ENCODE results near the gene PCBP3.
"Not testable (repeated sequence)": the region's sequence is repeated elsewhere in the genome, so short reads cannot be mapped to it uniquely, and the experiment has no call there.

Gene PCBP3

DNA sequence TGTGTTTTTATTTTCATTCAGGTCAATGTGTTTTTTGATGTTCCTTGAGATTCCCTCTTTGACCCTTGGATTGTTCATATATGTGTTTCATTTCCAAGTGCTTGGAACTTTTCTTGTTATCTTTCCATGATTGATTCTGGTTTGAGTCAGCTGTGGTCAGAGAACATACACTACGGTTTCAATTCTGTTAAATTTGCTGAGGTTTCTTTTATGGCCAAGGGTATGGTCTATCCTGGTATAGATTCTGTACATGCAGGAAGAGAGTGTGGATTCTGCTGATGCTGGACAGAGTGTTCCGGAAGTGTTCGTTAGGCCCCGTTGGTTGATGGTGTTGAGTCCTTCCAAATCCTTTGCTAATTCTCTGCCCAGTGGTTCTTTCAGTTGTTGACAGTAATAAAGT, 239.6 kb downstream of the PCBP3 start:
- DNase-seq = no peak

DNA sequence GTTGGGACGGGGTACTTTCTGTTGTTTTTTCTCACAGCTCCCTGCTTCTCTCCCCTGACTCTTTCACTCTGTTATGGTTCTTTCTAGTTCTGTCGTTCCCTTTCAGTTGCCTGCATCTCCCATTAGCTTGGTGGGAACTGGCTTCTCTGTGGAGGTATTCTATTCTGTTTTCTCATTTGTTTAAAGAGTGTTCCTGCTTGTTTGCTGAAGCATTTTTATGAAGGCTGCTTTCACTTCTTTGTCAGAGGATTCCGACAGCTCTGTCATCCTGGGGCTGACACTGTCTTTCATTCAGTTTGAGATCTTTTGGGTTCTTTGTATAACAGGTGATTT, 242.0 kb downstream of the PCBP3 start:
- no peak for DNase-seq

DNA sequence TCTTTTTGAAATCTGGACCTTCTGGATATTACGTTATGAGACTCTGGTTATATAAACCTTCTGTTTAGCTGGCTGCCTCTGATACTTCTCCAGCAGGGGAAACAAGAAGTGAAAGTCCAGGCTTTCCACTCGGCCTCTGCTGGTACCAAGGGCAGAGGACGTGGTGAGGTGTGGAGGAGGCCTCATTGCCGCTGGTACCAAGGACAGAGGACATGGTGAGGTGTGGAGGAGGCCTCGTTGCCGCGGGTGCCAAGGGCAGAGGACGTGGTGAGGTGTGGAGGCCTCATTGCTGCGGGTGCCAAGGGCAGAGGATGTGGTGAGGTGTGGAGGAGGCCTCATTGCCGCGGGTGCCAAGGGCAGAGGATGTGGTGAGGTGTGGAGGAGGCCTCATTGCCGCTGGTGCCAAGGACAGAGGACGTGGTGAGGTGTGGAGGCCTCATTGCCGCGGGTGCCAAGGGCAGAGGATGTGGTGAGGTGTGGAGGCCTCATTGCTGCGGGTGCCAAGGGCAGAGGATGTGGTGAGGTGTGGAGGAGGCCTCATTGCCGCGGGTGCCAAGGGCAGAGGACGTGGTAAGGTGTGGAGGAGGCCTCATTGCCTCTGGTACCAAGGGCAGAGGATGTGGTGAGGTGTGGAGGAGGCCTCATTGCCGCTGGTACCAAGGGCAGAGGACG, 242.5 kb downstream of the PCBP3 start:
- DNase-seq = peak in 1 of 2 donors; percentile 23

DNA sequence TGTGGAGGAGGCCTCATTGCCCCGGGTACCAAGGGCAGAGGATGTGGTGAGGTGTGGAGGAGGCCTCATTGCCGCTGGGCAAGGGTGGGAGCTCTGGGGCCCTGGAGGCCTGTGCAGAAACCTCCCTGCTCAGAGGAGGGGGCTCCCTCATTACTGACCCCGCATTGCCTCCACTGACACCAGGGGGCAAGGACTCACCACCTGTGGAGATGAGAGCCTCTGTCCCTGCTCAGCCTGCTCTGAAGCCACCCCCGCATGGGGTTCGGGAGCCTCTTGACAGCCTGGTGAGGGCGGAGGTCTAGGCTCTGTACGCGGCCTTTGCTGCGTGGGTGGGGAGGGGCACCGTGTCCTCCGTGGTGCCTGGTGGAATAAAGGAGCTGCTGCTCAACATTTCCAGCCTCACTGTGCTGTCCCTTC, 243.1 kb downstream of the PCBP3 start:
- DNase-seq = peak; percentile 32 to 38

DNA sequence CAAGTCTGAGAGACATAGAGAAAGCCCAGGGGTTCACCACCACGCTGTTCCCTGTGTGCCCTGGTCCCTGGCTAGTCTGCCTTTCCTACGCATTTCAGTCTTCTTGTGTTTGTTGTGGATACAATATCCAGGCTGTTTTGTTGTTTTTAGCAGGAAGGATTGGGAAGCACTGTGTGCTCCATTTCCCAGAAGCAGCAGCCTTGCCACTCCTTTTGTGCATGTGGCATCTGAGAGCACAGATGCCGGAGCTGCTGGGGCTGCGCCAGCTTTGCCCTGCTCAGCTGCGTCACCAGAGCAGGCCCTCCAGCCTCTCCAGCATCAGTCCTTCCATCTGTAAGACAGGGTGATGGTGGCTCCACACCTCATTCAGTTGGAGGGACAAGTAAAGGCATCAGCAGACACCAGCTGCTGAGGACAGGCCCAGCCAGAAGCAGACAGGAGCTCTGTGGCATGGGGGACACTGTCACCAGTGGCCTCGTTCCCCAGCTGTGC, 243.6 kb downstream of the PCBP3 start:
- no peak for DNase-seq

DNA sequence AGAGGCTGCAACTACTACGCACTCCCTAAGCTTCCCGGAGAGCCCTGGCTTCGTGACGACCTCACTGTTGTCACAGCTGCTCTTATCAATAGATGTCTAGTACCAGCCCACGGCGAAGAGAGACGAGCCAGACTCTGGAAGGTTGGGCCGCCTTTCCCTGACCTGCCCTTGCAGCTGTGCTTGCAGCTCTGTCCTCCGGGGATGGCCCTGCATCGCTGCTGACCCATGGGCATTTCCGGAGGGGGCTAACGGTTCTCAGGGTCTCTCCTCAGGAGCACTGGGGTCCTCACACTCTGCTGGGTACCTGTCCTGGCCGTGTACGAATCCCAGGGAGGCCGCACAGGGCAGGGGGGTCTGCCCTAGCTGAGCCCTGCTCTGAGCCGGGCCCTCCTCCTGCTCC, 244.3 kb downstream of the PCBP3 start:
- no peak for DNase-seq

DNA sequence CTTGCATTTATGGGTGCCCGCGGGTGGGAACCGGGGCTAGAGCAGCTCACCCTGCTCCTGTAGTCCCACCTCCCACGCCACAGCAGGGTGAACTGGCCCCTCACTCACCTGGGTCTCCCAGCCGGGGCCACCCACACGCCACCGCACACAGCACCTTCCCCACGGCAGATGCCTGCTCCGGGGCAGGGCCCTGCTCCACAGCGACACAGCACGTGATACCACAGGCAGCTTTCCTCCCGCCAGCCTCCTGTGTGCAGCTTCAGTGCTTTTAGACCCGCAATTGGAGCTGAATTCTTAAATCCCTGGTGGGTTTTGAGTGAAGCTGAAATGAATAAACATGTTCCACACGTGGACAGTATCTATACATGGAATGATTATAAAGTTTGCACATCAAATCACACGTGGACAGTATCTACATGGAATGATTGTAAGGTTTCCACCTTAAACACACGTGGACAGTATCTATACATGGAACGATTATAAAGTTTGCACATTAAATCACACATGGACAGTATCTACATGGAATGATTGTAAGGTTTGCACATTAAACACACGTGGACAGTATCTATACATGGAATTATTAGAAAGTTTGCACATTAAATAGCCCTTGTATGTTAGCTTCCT, 245.0 kb downstream of the PCBP3 start:
- DNase-seq = peak in 1 of 2 donors; percentile 19

DNA sequence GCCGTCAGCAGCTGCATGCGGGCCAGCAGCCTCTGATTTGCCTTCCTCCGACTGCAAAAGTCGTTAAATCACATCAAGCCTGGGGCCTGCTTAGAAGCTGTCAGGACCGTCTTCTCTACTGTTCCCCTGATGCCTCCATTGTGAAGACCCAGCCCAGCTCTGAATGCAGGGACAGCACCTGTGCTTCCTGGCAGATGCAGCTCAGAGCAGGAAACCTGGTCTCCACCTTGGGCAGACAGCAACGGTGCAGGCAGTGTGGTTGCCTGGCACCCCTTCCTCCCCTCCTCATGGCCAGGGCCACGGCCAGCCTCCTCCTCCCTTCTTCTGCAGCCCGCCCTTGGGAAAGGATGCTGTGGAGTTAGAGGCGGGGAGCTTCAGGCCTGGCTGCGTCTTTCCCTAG, 245.7 kb downstream of the PCBP3 start:
- DNase-seq = no peak

DNA sequence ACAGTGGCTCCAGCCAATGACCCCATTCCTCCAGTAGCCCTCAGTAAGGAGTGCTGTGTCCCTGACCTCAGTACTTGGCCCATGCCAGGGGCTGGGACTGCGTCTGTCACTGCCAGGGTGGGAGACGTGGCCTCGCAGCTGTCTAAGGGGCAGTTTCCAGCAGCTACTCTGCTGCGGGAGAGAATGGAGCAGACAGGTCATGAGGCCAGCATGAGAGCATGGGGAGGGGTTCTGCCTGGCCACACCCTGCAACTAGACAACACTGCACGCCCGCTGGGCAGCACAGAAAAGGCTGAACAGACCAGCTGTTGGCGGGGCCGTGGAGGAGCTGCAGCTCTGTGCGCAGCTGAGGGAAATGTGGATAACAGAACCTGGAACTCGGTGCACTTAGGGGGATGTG, 246.4 kb downstream of the PCBP3 start:
- no peak for DNase-seq

DNA sequence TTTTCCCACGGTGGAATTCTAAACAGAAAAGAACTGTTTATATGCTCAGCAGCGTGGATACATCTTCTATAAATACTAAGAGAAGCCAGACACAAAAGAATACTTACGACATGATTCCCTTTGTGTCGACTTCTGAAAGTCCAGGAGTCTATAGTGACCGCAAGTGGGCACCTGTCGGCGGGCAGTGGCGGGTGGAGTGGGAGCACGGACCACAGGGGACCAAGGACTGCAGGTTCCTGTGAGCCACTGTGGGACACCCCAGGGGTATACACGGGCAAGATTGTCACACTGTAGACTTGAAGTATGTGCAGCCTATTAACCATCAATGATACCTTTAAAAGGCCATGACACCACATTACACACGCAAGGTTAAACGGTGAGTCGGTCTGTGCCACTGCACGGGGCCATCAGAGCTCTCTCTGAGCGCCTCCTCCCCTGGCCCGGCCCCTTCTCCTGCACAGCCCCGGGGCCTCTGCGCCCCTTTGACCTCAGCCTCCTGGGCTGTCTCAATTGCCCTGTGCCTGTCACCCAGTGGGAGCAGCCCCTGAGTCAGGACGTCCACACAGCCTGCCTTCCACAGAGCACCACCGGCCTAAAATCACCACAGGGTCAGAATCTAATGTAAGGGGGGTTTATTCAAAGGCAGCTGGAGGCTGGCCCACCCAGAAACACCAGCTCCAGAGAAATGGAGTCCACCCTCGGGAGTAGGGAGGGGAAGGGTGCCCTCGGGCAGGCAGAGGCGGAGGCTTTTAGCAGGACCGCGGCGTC, 248.0 kb downstream of the PCBP3 start:
- no peak for DNase-seq

DNA sequence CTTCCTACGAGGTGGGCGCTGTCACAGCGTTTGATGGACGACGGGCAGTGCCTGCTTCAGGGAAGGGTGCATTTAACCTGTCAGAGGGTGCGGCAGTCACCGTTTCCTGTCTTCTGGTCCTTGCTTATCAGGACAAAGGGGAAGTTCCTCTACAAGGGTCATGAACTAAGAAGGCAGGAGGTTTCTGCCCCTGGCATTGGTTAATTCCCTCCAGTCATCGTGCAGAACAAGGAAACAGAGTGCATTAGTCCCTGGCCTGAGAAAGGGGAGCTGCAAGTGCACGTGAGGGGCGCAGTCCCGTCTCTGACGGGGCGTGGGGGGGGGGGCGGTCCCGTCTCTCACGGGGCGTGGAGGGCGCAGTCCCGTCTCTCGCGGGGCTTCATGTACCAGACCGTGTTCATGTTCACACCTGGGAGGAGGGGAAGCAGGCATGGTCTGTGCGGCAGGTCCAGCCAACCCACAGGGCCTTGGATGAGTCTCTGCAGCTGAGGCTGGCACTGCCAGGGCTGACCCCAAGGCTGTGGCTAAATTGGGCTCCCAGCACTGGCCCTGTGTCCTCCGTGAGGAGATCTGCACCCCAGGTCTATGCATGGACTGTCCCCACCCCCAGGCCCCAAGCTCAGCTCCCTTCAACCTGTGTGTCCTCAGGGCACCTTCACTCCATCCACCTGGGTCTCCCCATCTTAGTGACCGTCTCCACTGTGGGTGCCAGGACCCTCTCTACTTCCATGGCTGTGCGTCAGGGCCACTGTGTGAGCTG, 248.8 kb downstream of the PCBP3 start:
- DNase-seq = no peak

DNA sequence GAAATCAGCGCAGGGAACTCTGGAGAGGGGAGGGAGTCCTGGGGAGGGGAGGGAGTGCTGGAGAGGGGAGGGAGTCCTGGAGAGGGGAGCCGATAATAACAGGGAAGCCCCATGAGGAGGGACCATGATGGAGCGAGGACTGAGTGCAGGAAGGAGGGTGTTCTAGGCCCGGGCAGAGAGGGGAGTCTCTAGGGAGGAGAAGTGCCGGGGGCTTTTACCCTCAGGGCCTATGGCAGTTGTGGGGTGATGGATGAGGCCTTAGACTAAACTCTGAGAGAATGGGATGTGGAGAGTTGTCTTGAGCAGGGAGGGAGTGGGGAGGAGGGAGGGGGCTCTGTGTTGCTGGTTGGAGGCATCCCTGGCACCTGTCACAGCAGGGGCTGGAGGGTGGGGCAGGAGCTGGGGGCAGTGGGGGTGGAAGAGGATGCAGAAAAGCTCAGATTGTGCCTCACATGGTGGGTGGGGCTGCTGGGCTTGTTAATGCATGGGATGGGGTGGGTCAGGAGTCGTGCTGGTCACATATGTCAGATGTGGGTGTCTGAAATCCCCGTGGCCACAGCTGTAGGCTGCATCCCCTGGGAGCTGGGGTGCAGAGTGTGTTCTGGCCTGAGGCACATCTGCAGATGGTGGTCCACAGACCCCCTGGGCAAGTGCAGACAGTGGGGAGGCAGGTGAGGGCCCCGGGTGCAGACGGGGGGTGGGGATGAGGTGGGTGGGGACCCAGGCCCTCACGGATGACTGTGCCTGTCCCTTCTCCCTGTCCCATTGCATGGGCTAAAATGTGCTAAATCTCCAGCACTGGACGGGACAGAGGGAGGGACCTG, 249.6 kb downstream of the PCBP3 start:
- no peak for DNase-seq

DNA sequence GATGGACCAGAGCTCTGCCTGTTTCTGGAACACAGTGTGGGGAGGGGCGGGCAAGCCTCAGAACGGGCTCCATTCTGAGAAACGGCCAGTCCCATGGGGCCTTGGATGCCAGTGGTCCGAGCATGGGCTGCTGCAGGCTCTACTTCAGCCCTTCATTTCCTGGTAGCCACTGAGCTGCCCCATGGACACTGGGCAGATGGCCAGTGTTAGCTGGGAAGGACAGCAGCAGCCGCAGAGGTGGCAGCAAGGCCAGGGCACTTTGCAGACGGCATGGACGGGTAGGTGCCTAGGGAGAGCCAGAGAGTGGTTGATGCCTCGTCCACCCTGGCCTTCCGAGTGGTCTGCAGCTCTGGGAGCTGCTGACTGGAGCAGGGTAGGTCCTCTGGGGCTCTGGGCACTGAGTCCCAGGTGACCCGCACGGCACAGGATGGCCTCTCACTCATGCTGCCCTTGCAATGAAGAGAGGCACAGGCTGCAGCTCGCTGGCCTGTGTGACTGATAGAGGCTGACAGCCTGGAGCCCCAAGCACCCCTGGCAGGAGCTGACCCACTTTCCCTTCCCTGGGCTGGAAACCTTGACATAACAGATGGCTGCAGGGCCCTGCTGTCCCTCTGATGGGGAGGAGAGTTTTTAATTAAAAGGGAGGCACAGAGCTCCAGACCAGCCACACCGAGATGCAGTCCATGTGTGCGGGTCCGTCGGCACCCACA, 250.4 kb downstream of the PCBP3 start:
- DNase-seq = no peak

DNA sequence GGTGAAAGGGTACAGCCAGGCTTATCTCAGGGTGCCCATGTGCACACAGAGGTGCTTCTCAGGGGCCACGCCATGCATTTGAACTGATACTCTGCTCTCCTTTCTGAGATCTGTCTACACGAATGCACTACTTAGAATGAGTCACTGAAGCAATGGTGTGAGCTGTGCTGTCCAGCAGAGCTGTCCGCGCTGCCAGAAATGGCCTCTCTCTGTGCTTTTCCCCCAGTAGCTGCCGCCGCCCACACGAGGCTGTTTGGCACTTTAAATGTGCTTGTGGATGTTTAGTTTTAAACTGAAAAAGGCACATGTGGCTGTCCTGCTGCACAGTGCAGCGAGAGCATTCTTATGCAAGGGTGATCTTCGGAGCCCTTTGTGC, 250.9 kb downstream of the PCBP3 start:
- DNase-seq = no peak

DNA sequence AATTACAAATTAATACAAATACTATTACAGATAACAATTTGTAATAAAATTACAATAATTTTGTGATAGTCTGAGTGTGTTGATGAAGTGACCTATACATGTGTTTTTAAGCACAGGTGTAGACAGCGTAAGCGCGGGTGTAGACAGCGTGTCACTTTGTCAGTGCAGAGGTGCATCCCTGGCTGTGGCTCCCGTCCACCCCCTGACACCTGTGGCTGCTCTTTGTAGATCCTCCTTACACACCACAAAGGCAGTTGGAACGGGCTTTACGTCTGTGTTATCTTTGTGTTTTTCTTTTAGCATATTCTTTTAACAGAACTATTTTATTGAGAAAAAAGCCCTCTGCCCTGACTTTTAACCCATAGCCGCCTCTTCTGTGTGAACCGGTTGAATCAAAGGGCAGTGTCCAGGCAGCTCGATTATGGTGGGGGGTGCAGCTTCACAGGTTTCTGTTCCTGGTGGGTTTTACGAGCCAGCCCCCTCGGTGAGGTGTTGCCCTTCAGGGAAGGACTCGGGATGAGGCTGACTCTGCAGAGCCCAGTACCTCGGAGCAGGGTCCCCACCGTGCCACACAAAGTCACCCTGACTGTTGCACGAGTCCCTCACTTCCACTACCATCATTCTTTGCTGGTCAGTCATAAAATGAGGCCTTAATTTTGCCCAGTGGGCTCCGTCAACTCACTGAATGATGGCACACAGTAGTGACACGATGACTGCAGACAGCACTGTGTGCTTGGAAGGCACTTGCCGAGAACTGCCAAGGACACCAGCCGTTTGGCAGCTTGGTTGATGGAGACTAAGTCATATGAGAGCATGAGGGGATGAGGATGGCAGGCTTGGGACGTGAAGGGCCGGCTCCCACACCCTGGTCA, 251.6 kb downstream of the PCBP3 start:
- no peak for DNase-seq

DNA sequence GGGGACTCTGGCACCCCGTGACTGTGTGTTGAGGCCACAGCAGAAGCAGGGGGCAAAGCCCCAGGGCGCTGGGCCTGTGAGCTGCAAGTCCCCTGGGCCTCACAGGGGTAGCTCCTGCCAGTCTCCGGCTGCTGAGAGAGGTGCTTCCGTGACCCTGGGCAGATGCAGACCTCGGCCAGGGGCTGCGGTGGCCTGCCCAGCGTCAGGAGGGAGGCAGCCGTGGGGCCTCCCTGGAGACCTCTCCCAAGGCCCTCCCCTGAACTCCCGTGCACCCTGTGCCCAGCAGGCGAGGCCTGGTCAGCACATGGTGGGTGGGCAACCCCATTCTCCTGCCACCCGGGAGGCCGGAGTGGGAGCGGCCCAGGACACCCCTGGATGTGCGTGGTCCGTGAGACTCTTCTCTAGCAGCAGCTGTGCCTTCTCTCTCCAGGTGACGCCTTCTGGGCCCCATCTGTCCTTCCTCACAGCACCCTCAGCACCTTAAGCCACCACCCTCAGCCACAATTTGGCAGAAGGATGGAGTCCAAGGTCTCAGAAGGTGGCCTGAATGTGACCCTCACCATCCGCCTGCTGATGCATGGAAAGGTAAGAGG, 252.3 kb downstream of the PCBP3 start:
- no peak for DNase-seq

DNA sequence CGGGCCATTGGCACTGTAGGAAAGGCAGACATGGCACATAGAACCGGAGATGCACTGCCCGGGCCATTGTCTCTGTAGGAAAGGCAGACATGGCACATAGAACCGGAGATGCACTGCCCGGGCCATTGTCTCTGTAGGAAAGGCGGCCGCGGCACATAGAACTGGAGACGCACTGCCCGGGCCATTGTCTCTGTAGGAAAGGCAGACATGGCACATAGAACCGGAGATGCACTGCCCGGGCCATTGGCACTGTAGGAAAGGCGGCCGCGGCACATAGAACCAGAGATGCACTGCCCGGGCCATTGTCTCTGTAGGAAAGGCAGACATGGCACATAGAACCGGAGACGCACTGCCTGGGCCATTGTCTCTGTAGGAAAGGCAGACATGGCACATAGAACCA, 252.9 kb downstream of the PCBP3 start:
- DNase-seq = not testable (repeated sequence)

DNA sequence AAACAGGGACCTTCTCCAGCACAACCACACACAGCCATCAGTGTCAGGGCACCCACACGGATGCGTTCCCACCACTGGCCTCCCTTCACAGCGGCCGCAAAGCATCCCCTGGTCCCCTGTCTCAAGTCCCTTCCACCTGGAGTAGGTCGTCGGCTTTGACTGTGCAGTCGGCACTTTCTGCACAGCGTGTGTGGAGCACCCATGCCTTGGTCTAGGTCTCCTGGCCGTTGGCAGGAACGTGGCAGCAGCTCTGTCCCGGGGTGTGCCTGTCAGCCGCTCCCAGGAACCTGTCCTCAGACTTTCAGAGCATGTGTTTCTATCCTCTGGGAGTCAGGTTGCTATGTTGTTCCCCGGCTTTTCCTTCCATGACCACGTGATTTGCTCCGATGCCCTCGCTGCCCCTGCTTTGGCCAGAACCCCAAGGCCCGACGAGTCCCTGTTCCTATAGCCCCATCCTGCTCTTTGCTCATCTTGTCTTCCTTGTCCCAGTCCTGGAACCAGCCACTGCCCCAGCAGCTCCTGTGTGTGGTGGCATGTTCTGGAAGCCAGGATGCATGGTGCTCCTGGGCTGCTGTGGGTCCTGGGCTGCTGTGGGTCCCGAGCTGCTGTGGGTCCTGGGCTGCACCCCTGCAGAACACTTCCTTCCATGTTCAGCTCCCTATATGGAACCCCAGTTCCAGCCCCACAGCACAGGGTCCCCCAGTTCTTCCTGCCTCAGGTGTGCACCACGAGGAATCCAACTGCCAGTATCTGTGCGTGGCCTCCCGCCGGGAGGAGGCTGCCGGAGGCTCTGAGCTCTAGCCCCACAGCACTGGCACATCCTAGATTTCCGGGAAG, 253.9 kb downstream of the PCBP3 start:
- no peak for DNase-seq

DNA sequence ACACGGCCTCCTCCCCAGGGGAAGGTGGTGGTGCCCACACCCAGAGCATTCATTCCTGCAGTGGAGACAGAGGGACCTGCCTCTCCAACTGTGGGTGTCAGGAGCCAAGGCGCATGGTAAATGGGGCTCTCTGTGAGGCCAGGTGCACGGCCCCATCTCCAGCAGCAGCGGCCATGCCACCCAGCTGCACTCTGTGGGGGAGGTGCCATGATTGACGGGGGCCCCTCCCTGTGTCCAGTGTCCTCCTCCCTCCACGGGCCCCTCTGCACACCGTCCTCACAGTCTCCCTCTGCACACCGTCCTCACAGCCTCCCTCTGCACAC, 254.5 kb downstream of the PCBP3 start:
- DNase-seq = no peak

DNA sequence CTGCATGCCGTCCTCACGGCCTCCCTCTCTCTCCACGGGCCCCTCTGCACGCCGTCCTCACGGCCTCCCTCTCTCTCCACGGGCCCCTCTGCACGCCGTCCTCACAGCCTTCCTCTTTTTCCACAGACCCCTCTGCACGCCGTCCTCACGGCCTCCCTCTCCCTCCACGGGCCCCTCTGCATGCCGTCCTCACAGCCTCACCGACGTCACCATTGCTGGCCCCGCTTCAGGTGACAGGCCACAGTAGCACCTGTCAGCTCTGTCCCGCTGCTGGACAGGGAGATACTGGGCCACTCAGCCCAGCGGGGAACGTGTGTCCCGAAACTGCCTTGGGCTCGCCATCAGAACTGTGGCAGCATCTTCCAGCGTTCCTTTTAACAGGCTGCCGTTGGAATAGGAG, 255.3 kb downstream of the PCBP3 start:
- DNase-seq = no peak
